Measurements from ENCODE around the gene DNAJC8.

The DNAJC8 gene

DNA sequence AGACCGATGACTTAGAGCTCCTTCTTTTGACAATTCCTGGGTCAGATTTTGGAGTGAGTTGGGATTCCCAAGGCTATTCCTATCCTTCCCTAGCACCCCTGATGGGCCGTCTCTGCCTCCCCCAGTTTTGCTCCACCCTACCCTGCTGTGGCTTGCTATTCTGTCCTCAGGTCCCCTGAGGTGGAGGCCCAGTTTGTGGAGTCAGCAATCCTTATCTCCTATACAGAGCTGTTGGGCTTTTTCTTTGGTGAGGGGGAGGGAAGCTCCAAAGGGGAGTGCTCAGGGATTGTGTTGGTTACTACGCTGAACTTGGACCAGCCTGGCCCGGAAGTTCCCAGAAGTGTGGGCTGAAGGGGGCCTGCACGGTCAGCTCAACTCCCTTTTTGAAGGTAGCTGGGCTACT is 34.1 kb upstream of the DNAJC8 start:
- no peak overlapping the region for H3K4me3 ChIP-seq (ENCODE audit: extremely low read depth, insufficient read depth, low read length, poor library complexity, severe bottlenecking)
- H3K9me3 ChIP-seq (ENCODE audit: control insufficient read depth, low read length), result no peaks in the 10 kb centered on the region
- H3K27ac ChIP-seq (ENCODE audit: low read depth, low read length, severe bottlenecking), result no peak overlapping the region
- peaks cover 42% of the 10 kb centered on the region for H3K36me3 ChIP-seq (ENCODE audit: control insufficient read depth, insufficient read depth, low read length)
- 50 to 55% methylated on average over 2 to 4 of the region's 5 CpGs for WGBS, 2 experiments (ENCODE audit: insufficient coverage in 2 of 2)
- peaks cover 28% of the 10 kb centered on the region for H3K4me1 ChIP-seq (ENCODE audit: control insufficient read depth, insufficient read depth, low read length, poor library complexity, severe bottlenecking)

- Histone ChIP-seq H3K27ac (ENCODE audit: low read depth, low read length, severe bottlenecking) (no peak overlapping the region), H3K4me3 (ENCODE audit: extremely low read depth, insufficient read depth, low read length, poor library complexity, severe bottlenecking) (no peak overlapping the region), H3K4me1 (ENCODE audit: control insufficient read depth, insufficient read depth, low read length, poor library complexity, severe bottlenecking) (peaks cover 24% of the 10 kb centered on the region), H3K9me3 (ENCODE audit: control insufficient read depth, low read length) (no peaks in the 10 kb centered on the region), H3K36me3 (ENCODE audit: control insufficient read depth, insufficient read depth, low read length) (peaks cover 35% of the 10 kb centered on the region)
- 89 to 94% methylated on average over 5 to 6 of the region's 8 CpGs for WGBS, 2 experiments (ENCODE audit: insufficient coverage in 2 of 2)
These were observed 32.7 kb upstream of the DNAJC8 start for GRCh38 chr1:28265577-28265976.

DNA sequence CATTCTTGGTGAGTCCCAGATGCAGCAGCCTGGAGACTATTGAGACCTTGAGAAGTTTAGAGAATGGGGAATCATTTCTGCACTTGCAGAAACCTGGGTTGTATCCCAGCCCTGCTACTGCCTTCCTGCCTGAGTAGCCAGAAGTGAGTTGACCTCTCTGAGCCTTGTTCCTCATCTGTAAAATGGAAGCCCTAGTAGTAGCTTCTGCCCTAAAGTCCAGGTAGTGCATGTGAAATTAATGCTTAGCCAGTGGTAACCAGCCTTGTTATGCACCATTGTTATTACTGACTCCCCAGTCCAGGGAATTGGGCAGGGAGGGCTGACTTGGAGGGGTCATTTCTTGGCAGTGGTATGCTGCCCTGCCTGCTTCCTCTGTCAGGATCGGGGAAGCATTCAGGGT is 32.1 kb upstream of the DNAJC8 start:
- Histone ChIP-seq H3K27ac (ENCODE audit: low read depth, low read length, severe bottlenecking) (no peak overlapping the region), H3K36me3 (ENCODE audit: control insufficient read depth, insufficient read depth, low read length) (peaks cover 30% of the 10 kb centered on the region), H3K4me3 (ENCODE audit: extremely low read depth, insufficient read depth, low read length, poor library complexity, severe bottlenecking) (no peak overlapping the region), H3K9me3 (ENCODE audit: control insufficient read depth, low read length) (no peaks in the 10 kb centered on the region), H3K4me1 (ENCODE audit: control insufficient read depth, insufficient read depth, low read length, poor library complexity, severe bottlenecking) (peaks cover 24% of the 10 kb centered on the region)
- WGBS, 2 experiments (ENCODE audit: insufficient coverage in 2 of 2), result 100% methylated on average over 1 of the region's 1 CpG

GRCh38 chr1:28260803-28261174 is 28.0 kb upstream of the DNAJC8 start:
- WGBS, 2 experiments (ENCODE audit: insufficient coverage in 2 of 2), result 62 to 77% methylated on average over 4 to 7 of the region's 7 CpGs
- Histone ChIP-seq H3K4me3 (ENCODE audit: extremely low read depth, insufficient read depth, low read length, poor library complexity, severe bottlenecking) (peak overlapping the region; percentile 95), H3K27ac (ENCODE audit: low read depth, low read length, severe bottlenecking) (no peak overlapping the region), H3K36me3 (ENCODE audit: control insufficient read depth, insufficient read depth, low read length) (peaks cover 10% of the 10 kb centered on the region), H3K4me1 (ENCODE audit: control insufficient read depth, insufficient read depth, low read length, poor library complexity, severe bottlenecking) (peaks cover 26% of the 10 kb centered on the region), H3K9me3 (ENCODE audit: control insufficient read depth, low read length) (no peaks in the 10 kb centered on the region)

GRCh38 chr1:28259934-28260802 is 27.3 kb upstream of the DNAJC8 start:
- Histone ChIP-seq H3K4me3 (ENCODE audit: extremely low read depth, insufficient read depth, low read length, poor library complexity, severe bottlenecking) (peak overlapping the region; percentile 95), H3K36me3 (ENCODE audit: control insufficient read depth, insufficient read depth, low read length) (peaks cover 10% of the 10 kb centered on the region), H3K27ac (ENCODE audit: low read depth, low read length, severe bottlenecking) (peak overlapping the region; percentile 94), H3K4me1 (ENCODE audit: control insufficient read depth, insufficient read depth, low read length, poor library complexity, severe bottlenecking) (peaks cover 26% of the 10 kb centered on the region), H3K9me3 (ENCODE audit: control insufficient read depth, low read length) (no peaks in the 10 kb centered on the region)
- 0 to 3% methylated on average over 23 to 24 of the region's 66 CpGs for WGBS, 2 experiments (ENCODE audit: insufficient coverage in 2 of 2)

DNA sequence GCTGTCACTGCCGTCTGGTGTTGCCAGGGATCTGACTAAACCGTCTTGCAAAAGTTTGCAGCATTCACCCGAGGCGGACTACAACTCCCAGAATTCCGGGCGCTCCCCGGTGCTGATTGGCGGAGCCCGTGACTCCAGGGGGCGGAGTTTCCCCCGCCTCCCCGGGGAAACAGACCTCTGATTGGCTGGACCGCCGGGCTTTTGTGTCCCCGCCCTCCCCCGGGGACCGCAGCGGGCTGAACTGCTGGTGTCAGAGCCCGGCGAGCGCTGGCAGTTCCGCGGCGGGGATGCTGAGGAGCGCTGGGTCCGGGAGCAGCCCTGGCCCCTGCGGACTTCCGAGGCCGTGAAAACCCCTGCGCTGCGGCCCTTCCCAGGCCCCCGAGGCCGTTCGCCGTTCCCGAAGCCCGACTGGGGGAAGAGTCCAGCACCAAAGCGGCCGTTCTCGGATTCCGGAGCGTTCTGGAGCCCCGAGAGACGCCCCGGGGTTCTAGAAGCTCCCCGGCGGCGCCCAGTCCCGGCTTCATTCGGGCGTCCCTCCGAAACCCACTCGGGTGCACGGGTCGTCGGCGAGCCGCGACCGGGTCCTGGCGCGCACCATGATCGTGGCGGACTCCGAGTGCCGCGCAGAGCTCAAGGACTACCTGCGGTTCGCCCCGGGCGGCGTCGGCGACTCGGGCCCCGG is 26.6 kb upstream of the DNAJC8 start, which contains the start of gene SESN2:
Gene SESN2, plus strand, starts transcription at position 267 of the 682 bp plus-strand sequence. Its CDS starts 330 bp downstream, at position 597.
- Histone ChIP-seq H3K4me1 (ENCODE audit: control insufficient read depth, insufficient read depth, low read length, poor library complexity, severe bottlenecking) (peaks cover 26% of the 10 kb centered on the region), H3K36me3 (ENCODE audit: control insufficient read depth, insufficient read depth, low read length) (peaks cover 10% of the 10 kb centered on the region), H3K9me3 (ENCODE audit: control insufficient read depth, low read length) (no peaks in the 10 kb centered on the region), H3K27ac (ENCODE audit: low read depth, low read length, severe bottlenecking) (peak within 1 kb of the TSS; percentile 94), H3K4me3 (ENCODE audit: extremely low read depth, insufficient read depth, low read length, poor library complexity, severe bottlenecking) (peak within 1 kb of the TSS; percentile 95)
- WGBS, 2 experiments (ENCODE audit: insufficient coverage in 2 of 2), result 0% methylated on average over 67 to 70 of the region's 76 CpGs

DNA sequence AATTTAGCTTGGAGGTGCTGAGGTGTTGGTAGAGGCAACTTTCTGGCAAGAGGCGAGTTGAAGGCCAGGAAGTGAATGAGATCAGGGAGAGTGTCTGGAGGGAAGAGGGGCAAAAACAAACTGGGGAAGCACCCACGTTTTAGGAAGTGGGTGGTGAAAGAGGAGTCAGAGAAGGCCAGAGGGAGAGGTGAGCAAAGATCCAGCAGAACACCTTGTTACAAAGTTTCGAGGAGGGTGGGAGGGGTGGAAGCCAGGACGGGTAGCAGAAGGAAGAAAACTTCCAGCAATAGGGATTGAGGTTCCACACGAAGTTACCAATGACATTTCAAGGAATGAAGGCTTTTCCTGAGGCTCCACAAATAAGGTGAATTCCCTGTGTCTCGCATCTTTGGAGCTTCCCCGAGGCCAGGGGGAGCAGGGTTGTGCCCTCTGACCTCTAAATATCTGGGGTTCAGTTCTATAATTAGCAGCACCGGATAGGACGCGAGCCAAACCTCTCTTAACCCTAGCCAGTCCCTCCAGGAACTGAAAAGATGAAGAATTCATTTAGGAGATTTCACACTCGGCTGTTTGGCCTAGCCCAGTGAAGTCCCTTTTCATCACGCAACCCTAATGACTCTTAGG is 25.9 kb upstream of the DNAJC8 start:
- peaks cover 10% of the 10 kb centered on the region for H3K36me3 ChIP-seq (ENCODE audit: control insufficient read depth, insufficient read depth, low read length)
- WGBS, 2 experiments (ENCODE audit: insufficient coverage in 2 of 2), result 70 to 74% methylated on average over 10 to 12 of the region's 12 CpGs
- peak overlapping the region; percentile 83 for H3K27ac ChIP-seq (ENCODE audit: low read depth, low read length, severe bottlenecking)
- H3K9me3 ChIP-seq (ENCODE audit: control insufficient read depth, low read length), result no peaks in the 10 kb centered on the region
- peak overlapping the region; percentile 95 for H3K4me3 ChIP-seq (ENCODE audit: extremely low read depth, insufficient read depth, low read length, poor library complexity, severe bottlenecking)
- peaks cover 25% of the 10 kb centered on the region for H3K4me1 ChIP-seq (ENCODE audit: control insufficient read depth, insufficient read depth, low read length, poor library complexity, severe bottlenecking)

DNA sequence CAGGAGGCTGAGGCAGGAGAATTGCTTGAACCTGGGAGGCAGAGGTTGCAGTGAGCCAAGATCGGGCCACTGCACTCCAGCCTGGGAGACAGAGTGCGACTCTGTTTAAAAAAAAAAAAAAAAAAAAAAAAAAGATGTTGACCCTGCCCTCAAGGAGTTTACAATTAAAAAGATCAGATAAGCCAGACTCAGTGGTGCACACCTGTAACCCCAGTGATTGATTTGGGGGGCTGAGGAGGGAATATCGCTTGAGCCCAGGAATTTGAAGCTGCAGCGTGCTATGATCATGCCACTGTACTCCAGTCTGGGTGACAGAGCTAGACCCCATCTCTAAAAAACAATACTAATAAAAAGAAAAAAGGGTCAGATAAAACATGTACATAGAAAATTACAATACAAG is 24.9 kb upstream of the DNAJC8 start:
- Histone ChIP-seq H3K9me3 (ENCODE audit: control insufficient read depth, low read length) (no peaks in the 10 kb centered on the region), H3K27ac (ENCODE audit: low read depth, low read length, severe bottlenecking) (no peak overlapping the region)
- 84% methylated on average over 3 of the region's 4 CpGs; no CpG with 5 or more reads in 1 of the 2 experiments for WGBS, 2 experiments (ENCODE audit: insufficient coverage in 2 of 2)

GRCh38 chr1:28256197-28256827 is 23.5 kb upstream of the DNAJC8 start:
- H3K4me3 ChIP-seq (ENCODE audit: extremely low read depth, insufficient read depth, low read length, poor library complexity, severe bottlenecking), result no peak overlapping the region
- H3K9me3 ChIP-seq (ENCODE audit: control insufficient read depth, low read length), result no peaks in the 10 kb centered on the region
- peaks cover 11% of the 10 kb centered on the region for H3K4me1 ChIP-seq (ENCODE audit: control insufficient read depth, insufficient read depth, low read length, poor library complexity, severe bottlenecking)
- 97 to 100% methylated on average over 1 to 5 of the region's 6 CpGs for WGBS, 2 experiments (ENCODE audit: insufficient coverage in 2 of 2)
- no peak overlapping the region for H3K27ac ChIP-seq (ENCODE audit: low read depth, low read length, severe bottlenecking)
- peaks cover 7% of the 10 kb centered on the region for H3K36me3 ChIP-seq (ENCODE audit: control insufficient read depth, insufficient read depth, low read length)

More for the DNA sequence above, 24.9 kb upstream of the DNAJC8 start:
- Histone ChIP-seq H3K36me3 (ENCODE audit: control insufficient read depth, insufficient read depth, low read length) (peaks cover 7% of the 10 kb centered on the region), H3K4me1 (ENCODE audit: control insufficient read depth, insufficient read depth, low read length, poor library complexity, severe bottlenecking) (peaks cover 16% of the 10 kb centered on the region), H3K4me3 (ENCODE audit: extremely low read depth, insufficient read depth, low read length, poor library complexity, severe bottlenecking) (no peak overlapping the region)

DNA sequence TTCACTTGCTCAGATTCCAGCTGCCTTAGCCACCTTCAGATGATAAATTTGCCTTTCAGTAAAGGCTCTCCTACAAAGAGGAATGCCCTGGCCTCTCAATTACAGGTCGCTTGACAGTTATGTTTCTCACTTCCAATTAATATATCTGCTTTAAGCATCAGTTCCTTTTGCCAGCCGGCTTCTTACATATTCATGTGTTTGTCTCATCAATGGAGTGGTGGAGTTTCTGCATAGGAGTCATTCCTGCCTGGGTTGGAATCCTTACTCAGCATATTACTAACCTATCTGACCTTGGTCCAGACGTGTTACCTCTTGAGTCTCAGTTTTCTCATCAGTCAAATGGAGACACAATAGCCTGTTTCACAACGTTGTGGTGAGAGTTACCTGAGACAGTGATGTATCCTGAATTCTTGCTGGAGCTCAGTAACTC is 17.1 kb upstream of the DNAJC8 start:
- Histone ChIP-seq H3K27ac (ENCODE audit: low read depth, low read length, severe bottlenecking) (peak overlapping the region; percentile 31), H3K4me3 (ENCODE audit: extremely low read depth, insufficient read depth, low read length, poor library complexity, severe bottlenecking) (no peak overlapping the region), H3K4me1 (ENCODE audit: control insufficient read depth, insufficient read depth, low read length, poor library complexity, severe bottlenecking) (peaks cover 17% of the 10 kb centered on the region), H3K9me3 (ENCODE audit: control insufficient read depth, low read length) (no peaks in the 10 kb centered on the region), H3K36me3 (ENCODE audit: control insufficient read depth, insufficient read depth, low read length) (no peaks in the 10 kb centered on the region)
- 42 to 77% methylated on average over 2 to 3 of the region's 4 CpGs for WGBS, 2 experiments (ENCODE audit: insufficient coverage in 2 of 2)

Measured in mesodermal cell (in vitro differentiated cells).